Astrocyte (in vitro differentiated cells and primary cell): ENCODE results near the gene RANBP17. TPM values are rescaled to one million over a fixed set of nuclear protein-coding genes. Genes with fewer than 3 reads are reported as not detected.

Experiments used
- DNase-seq: peaks from one replicate; pipeline ENCODE4 v3.0.0-alpha.2; 2010; ENCODE audit warnings: low read depth
- FAIRE-seq: peaks from 2 replicates; lab custom pipeline; 2011; peaks lifted over from hg19 to GRCh38; lab: Jason Lieb, UNC
- H2AFZ ChIP-seq: 2 replicates; pipeline ENCODE4 v1.6.0; 2012; ENCODE audit warnings: low read depth, low read length, inconsistent platforms
- H3K27ac ChIP-seq: 2 replicates; pipeline ENCODE4 v1.5.1; 2011; ENCODE audit warnings: low read depth, low read length, inconsistent platforms
- H3K27me3 ChIP-seq: 2 replicates; pipeline ENCODE4 v1.6.0; 2011; ENCODE audit warnings: low read length, inconsistent platforms; ENCODE audit not compliant: insufficient read depth
- H3K36me3 ChIP-seq: 2 replicates; pipeline ENCODE4 v1.5.1; 2011; ENCODE audit warnings: low read length, inconsistent platforms; ENCODE audit not compliant: insufficient read depth
- H3K4me1 ChIP-seq: 2 replicates; pipeline ENCODE4 v1.5.1; 2011; ENCODE audit warnings: low read length, inconsistent platforms; ENCODE audit not compliant: insufficient read depth
- H3K4me2 ChIP-seq: 2 replicates; pipeline ENCODE4 v1.6.0; 2012; ENCODE audit warnings: low read length, inconsistent platforms
- H3K4me3 ChIP-seq: 2 replicates; pipeline ENCODE4 v1.5.1; 2011; ENCODE audit warnings: low read depth, mild to moderate bottlenecking, low read length, inconsistent platforms; ENCODE audit not compliant: insufficient read depth
- H3K79me2 ChIP-seq: 2 replicates; pipeline ENCODE4 v1.6.0; 2012; ENCODE audit warnings: mild to moderate bottlenecking, low read length, inconsistent platforms; ENCODE audit not compliant: insufficient read depth
- H3K9ac ChIP-seq: 2 replicates; pipeline ENCODE4 v1.6.0; 2012; ENCODE audit warnings: mild to moderate bottlenecking, low read length, inconsistent platforms
- H3K9me3 ChIP-seq: 2 replicates; pipeline ENCODE4 v1.5.1; 2012; ENCODE audit warnings: low read depth, mild to moderate bottlenecking, low read length, inconsistent platforms; ENCODE audit not compliant: insufficient read depth
- H4K20me1 ChIP-seq: 2 replicates; pipeline ENCODE4 v1.6.0; 2012; ENCODE audit warnings: low read length, inconsistent platforms; ENCODE audit not compliant: insufficient read depth
- H3K27ac Mint-ChIP-seq: one replicate; pipeline ENCODE4 v1.8.0; 2021; ENCODE audit warnings: mild to moderate bottlenecking, mixed read lengths; ENCODE audit not compliant: unreplicated experiment
- H3K27me3 Mint-ChIP-seq: one replicate; pipeline ENCODE4 v1.8.0; 2021; ENCODE audit warnings: low read depth, mixed read lengths; ENCODE audit not compliant: unreplicated experiment
- H3K36me3 Mint-ChIP-seq: one replicate; pipeline ENCODE4 v1.8.0; 2021; ENCODE audit warnings: low read depth, mixed read lengths; ENCODE audit not compliant: unreplicated experiment
- H3K4me1 Mint-ChIP-seq: one replicate; pipeline ENCODE4 v1.8.0; 2021; ENCODE audit warnings: low read depth, mixed read lengths; ENCODE audit not compliant: unreplicated experiment
- H3K4me3 Mint-ChIP-seq: one replicate; pipeline ENCODE4 v1.8.0; 2021; ENCODE audit warnings: mild to moderate bottlenecking, moderate library complexity, mixed read lengths; ENCODE audit not compliant: unreplicated experiment
- H3K9me3 Mint-ChIP-seq: one replicate; pipeline ENCODE4 v1.8.0; 2021; ENCODE audit warnings: mild to moderate bottlenecking, mixed read lengths; ENCODE audit not compliant: unreplicated experiment
- EZH2 ChIP-seq: IDR thresholded peaks from 2 replicates; pipeline ENCODE4 v1.6.1; 2012; ENCODE audit warnings: mild to moderate bottlenecking, low read length, inconsistent platforms; ENCODE audit not compliant: insufficient read depth
- total RNA-seq: library from RNA; stranded (reverse); gene quantifications from 2 replicates; pipeline ENCODE4 v1.2.1, GENCODE V29; 2021
- TF ChIP-seq, protein P1 (sequence below): IDR thresholded peaks from 2 replicates; pipeline ENCODE4 v1.5.1; 2011; ENCODE audit warnings: low read depth, mild to moderate bottlenecking, inconsistent platforms, low read length, moderate library complexity; ENCODE audit not compliant: insufficient read depth

The RANBP17 gene
- total RNA-seq, 1 donor from 2014 or later, result 16.2 TPM

GRCh38 chr5:171312129-171312974, 450.5 kb downstream of the RANBP17 start:
- Histone ChIP-seq H3K9me3 (peaks cover 6% of the 10 kb centered on the region), H2AFZ (no peak overlapping the region), H3K27me3 (peaks cover 91% of the 10 kb centered on the region), H3K27ac (no peak overlapping the region), H3K79me2 (no peaks in the 10 kb centered on the region), H3K4me2 (peak overlapping the region; percentile 43), H3K36me3 (no peaks in the 10 kb centered on the region), H4K20me1 (peaks cover 24% of the 10 kb centered on the region), H3K4me1 (peaks cover 10% of the 10 kb centered on the region), H3K4me3 (peak overlapping the region; percentile 17), H3K9ac (no peak overlapping the region)
- TF ChIP-seq EZH2, result peak; percentile 60
- TF ChIP-seq, protein P1, sequence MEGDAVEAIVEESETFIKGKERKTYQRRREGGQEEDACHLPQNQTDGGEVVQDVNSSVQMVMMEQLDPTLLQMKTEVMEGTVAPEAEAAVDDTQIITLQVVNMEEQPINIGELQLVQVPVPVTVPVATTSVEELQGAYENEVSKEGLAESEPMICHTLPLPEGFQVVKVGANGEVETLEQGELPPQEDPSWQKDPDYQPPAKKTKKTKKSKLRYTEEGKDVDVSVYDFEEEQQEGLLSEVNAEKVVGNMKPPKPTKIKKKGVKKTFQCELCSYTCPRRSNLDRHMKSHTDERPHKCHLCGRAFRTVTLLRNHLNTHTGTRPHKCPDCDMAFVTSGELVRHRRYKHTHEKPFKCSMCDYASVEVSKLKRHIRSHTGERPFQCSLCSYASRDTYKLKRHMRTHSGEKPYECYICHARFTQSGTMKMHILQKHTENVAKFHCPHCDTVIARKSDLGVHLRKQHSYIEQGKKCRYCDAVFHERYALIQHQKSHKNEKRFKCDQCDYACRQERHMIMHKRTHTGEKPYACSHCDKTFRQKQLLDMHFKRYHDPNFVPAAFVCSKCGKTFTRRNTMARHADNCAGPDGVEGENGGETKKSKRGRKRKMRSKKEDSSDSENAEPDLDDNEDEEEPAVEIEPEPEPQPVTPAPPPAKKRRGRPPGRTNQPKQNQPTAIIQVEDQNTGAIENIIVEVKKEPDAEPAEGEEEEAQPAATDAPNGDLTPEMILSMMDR, result no peak
- Mint-ChIP-seq H3K4me3 (no peak overlapping the region), H3K36me3 (peaks cover 3% of the 10 kb centered on the region), H3K27me3 (peaks cover 60% of the 10 kb centered on the region), H3K4me1 (peaks cover 4% of the 10 kb centered on the region), H3K9me3 (peaks cover 26% of the 10 kb centered on the region), H3K27ac (peak overlapping the region; percentile 27)
- DNase-seq (no peak), FAIRE-seq (no peak)

DNA sequence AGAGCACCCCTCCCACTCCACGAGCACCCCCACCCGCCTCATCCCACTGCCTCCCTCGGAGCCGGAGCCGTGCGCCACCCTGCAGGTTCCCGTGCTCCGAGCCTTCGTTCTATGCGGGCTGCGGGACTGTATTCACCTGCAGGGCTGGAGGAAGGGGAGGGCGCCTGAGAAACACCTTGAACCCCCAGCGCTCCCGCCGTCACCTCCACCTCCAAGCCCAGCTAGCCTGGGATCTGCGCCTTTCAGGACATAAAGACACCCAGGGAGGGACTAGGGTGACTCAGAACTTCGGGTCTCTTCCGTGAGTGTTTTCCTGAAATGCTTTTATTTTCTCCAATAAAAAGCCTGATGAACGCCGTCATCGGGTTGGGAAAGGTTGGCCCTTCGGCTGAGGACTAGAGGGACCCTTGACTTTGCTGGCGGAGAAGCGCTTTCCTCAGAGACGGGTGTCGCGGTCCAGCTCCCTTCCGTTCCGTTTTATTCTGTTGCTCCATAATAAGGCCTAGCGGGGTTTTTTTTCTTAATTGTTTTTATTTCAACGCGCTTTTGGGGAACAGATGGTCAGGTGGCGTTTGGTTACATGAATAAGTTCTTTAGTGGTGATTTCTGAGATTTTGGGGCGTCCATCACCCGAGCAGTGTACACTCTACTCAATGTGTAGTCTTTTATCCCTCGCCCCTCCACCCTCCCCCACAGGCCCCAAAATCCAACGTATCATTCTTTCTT, 451.8 kb downstream of the RANBP17 start:
- DNase-seq (no peak), FAIRE-seq (no peak)
- no peak overlapping the region for H3K9ac ChIP-seq
- no peak overlapping the region for H3K4me3 Mint-ChIP-seq
- peaks cover 10% of the 10 kb centered on the region for H3K4me1 ChIP-seq
- peaks cover 2% of the 10 kb centered on the region for H3K4me1 Mint-ChIP-seq
- H3K27me3 ChIP-seq, result peaks cover 91% of the 10 kb centered on the region
- H3K27ac Mint-ChIP-seq, result peak overlapping the region; percentile 78
- H3K9me3 ChIP-seq, result no peaks in the 10 kb centered on the region
- H3K4me2 ChIP-seq, result no peak overlapping the region
- H3K36me3 Mint-ChIP-seq, result peaks cover 2% of the 10 kb centered on the region
- H2AFZ ChIP-seq, result no peak overlapping the region
- H3K9me3 Mint-ChIP-seq, result peaks cover 22% of the 10 kb centered on the region
- H4K20me1 ChIP-seq, result peaks cover 18% of the 10 kb centered on the region
- peaks cover 64% of the 10 kb centered on the region for H3K27me3 Mint-ChIP-seq
- H3K4me3 ChIP-seq, result no peak overlapping the region
- H3K79me2 ChIP-seq, result no peaks in the 10 kb centered on the region
- no peak overlapping the region for H3K27ac ChIP-seq
- H3K36me3 ChIP-seq, result no peaks in the 10 kb centered on the region
- TF ChIP-seq, protein P1, result no peak
- TF ChIP-seq EZH2, result peak; percentile 63
